Measurements from ENCODE around the gene HOXC10. TPM values are rescaled to one million over a fixed set of nuclear protein-coding genes. Genes with fewer than 3 reads are reported as not detected.

Gene HOXC10
- total and polyA plus RNA-seq, 2 donors from 2014 or later, result 49.7 to 50.7 TPM

DNA sequence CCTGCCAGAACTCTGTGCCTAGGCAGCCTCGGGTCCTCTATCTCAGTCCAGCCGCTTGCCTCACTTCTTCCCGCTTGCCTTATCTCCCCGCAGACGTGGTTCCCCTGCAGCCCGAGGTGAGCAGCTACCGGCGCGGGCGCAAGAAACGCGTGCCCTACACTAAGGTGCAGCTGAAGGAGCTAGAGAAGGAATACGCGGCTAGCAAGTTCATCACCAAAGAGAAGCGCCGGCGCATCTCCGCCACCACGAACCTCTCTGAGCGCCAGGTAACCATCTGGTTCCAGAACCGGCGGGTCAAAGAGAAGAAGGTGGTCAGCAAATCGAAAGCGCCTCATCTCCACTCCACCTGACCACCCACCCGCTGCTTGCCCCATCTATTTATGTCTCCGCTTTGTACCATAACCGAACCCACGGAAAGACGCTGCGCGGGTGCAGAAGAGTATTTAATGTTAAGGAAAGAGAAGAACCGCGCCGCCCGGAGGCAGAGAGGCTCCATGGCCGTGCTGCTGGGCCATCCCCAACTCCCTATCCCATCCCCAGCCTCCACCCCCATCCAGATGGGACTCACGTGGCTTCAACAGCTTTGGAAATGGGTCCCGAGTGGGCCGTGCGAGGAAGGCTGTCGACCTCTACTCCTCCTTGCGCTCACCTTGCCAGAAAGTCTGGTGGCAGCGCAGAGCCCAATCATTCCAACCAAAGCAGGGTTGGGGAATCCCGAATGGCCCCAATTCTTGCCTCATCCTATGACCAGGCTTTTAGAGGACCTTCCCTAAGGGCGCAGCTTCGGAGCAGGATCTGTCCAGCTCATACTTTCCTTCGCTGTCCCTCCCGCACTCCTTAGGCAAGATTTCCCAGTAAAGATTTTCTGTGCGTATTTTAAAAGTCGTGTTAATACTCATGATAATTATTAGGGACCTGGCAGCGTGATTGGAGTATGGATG, 39.8 kb upstream of the HOXC10 start:
- no peaks in the 10 kb centered on the region for H3K4me1 ChIP-seq (ENCODE audit: control insufficient read depth in 2 of 3, insufficient read depth in 2 of 3, low read depth in 1 of 3, low read length in 3 of 3)
- intact Hi-C loops (cut with DNase I), result no loop called here
- FAIRE-seq, result no peak

GRCh38 chr12:53947743-53948142, 37.2 kb upstream of the HOXC10 start:
- no peak overlapping the region for H3K9ac ChIP-seq (ENCODE audit: low read length in 3 of 3)
- H3K27ac ChIP-seq (ENCODE audit: low read depth in 2 of 2, low read length in 2 of 2), result no peak overlapping the region
- H3K9me3 ChIP-seq (ENCODE audit: control insufficient read depth in 2 of 3, insufficient read depth in 1 of 3, low read length in 3 of 3), result no peaks in the 10 kb centered on the region
- no peaks in the 10 kb centered on the region for H3K36me3 ChIP-seq (ENCODE audit: control insufficient read depth in 2 of 3, insufficient read depth in 3 of 3, low read length in 3 of 3)
- peaks cover 88% of the 10 kb centered on the region for H3K27me3 ChIP-seq (ENCODE audit: control insufficient read depth, insufficient read depth, low read length)
- no peak for FAIRE-seq
- H3K4me1 ChIP-seq (ENCODE audit: control insufficient read depth in 2 of 3, insufficient read depth in 2 of 3, low read depth in 1 of 3, low read length in 3 of 3), result no peaks in the 10 kb centered on the region
- no peak for TF ChIP-seq CTCF (IDR thresholded peaks at IDR 0.05; ENCODE audit: borderline replicate concordance, extremely low read depth, insufficient read depth)
- intact Hi-C loops (cut with DNase I), result no loop called here
- no peak overlapping the region for H3K4me3 ChIP-seq (ENCODE audit: low read length in 3 of 3)
- no peak for DNase-seq

More for the DNA sequence above, 39.8 kb upstream of the HOXC10 start:
- Histone ChIP-seq H3K9ac (ENCODE audit: low read length in 3 of 3) (no peak overlapping the region), H3K9me3 (ENCODE audit: control insufficient read depth in 2 of 3, insufficient read depth in 1 of 3, low read length in 3 of 3) (no peaks in the 10 kb centered on the region), H3K27me3 (ENCODE audit: control insufficient read depth, insufficient read depth, low read length) (peaks cover 89% of the 10 kb centered on the region), H3K36me3 (ENCODE audit: control insufficient read depth in 2 of 3, insufficient read depth in 3 of 3, low read length in 3 of 3) (no peaks in the 10 kb centered on the region), H3K4me3 (ENCODE audit: low read length in 3 of 3) (no peak overlapping the region), H3K27ac (ENCODE audit: low read depth in 2 of 2, low read length in 2 of 2) (no peak overlapping the region)
- TF ChIP-seq CTCF (IDR thresholded peaks at IDR 0.05; ENCODE audit: borderline replicate concordance, extremely low read depth, insufficient read depth), result no peak
- DNase-seq, result no peak

- Histone ChIP-seq H3K27ac (ENCODE audit: low read depth in 2 of 2, low read length in 2 of 2) (no peak overlapping the region), H3K4me3 (ENCODE audit: low read length in 3 of 3) (no peak overlapping the region), H3K27me3 (ENCODE audit: control insufficient read depth, insufficient read depth, low read length) (peaks cover 85% of the 10 kb centered on the region), H3K36me3 (ENCODE audit: control insufficient read depth in 2 of 3, insufficient read depth in 3 of 3, low read length in 3 of 3) (no peaks in the 10 kb centered on the region), H3K9me3 (ENCODE audit: control insufficient read depth in 2 of 3, insufficient read depth in 1 of 3, low read length in 3 of 3) (no peaks in the 10 kb centered on the region), H3K4me1 (ENCODE audit: control insufficient read depth in 2 of 3, insufficient read depth in 2 of 3, low read depth in 1 of 3, low read length in 3 of 3) (no peaks in the 10 kb centered on the region), H3K9ac (ENCODE audit: low read length in 3 of 3) (no peak overlapping the region)
- FAIRE-seq (no peak), DNase-seq (no peak)
- intact Hi-C loops (cut with DNase I), result no loop called here
- no peak for TF ChIP-seq CTCF (IDR thresholded peaks at IDR 0.05; ENCODE audit: borderline replicate concordance, extremely low read depth, insufficient read depth)
These were observed 36.0 kb upstream of the HOXC10 start for GRCh38 chr12:53948650-53949593.

Data from kidney (tissue), 14 donors.